GM18951 (cell line): ENCODE data around the gene ARL4A.

Source experiments
- POLR2A ChIP-seq: IDR thresholded peaks from 4 replicates; pipeline ENCODE4 v1.6.1; 2011; ENCODE audit warnings: mild to moderate bottlenecking; ENCODE audit not compliant: insufficient read length, insufficient read depth; ENCODE audit errors: extremely low read depth
- in situ Hi-C: fragments of 300-500 bp; cut with MboI; formaldehyde crosslinking; loops from one replicate; pipeline ENCODE4 v1.12.0; 2022; ENCODE audit warnings: low sequenced_read_pairs, mixed read lengths, inconsistent platforms; ENCODE audit not compliant: unreplicated experiment

The ARL4A gene

GRCh38 chr7:12703881-12704280 lies 16.4 kb downstream of the ARL4A start:
- TF ChIP-seq POLR2A: no peak
- in situ Hi-C loops: no loop called here

GRCh38 chr7:12705878-12706277 lies 18.4 kb downstream of the ARL4A start:
- in situ Hi-C loops: no loop called here

DNA sequence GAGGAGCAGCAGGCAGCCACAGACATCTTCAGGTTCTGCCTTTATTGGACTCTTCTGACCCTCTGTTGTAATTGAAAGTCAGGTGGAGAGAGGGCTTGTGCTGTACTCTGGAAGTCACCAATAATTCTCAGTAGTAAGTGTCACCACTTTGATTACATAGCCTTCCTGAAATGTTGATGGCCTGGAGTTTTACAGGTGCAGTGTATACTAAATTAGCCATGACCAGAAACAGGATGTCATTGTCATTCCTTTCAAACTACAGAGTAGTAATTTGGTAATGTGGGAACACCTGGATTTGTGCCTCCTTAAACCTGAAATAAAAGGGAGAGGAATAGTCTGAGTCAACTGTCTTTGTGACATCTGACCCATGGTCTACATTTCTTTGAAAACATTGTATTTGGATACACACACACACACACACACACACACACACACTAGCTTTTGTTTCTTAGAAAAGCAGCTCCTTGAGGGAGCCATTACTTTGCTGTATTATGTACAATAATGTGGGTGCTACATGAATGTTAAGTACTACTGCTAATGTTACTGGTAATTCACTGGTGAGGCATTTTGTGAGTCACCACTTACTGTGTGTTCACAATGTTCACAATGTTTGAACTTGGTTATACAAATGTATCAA lies 19.6 kb downstream of the ARL4A start:
- in situ Hi-C loops: no loop called here
- TF ChIP-seq POLR2A: no peak

More at GRCh38 chr7:12705878-12706277, 18.4 kb downstream of the ARL4A start:
- TF ChIP-seq POLR2A: no peak

DNA sequence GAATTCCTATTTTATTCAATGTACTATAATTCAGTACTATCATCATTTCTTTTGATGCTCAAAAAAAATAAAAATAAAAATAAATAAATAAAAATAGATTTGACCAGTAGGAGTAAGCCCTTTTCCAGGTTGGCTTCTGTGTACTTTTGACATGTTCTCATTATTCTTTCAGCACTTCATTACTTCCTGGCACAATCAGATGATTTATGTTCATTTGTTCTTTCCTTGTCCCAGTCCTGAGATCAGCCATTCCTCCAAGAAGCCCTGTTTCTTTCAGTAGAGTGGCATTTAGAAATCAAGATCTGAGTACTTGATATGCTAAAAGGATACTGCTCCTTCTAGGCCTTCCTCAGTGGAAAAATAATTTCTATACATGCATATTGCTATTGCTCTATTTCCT lies 20.9 kb downstream of the ARL4A start:
- no peak for TF ChIP-seq POLR2A
- in situ Hi-C loops: no loop called here

DNA sequence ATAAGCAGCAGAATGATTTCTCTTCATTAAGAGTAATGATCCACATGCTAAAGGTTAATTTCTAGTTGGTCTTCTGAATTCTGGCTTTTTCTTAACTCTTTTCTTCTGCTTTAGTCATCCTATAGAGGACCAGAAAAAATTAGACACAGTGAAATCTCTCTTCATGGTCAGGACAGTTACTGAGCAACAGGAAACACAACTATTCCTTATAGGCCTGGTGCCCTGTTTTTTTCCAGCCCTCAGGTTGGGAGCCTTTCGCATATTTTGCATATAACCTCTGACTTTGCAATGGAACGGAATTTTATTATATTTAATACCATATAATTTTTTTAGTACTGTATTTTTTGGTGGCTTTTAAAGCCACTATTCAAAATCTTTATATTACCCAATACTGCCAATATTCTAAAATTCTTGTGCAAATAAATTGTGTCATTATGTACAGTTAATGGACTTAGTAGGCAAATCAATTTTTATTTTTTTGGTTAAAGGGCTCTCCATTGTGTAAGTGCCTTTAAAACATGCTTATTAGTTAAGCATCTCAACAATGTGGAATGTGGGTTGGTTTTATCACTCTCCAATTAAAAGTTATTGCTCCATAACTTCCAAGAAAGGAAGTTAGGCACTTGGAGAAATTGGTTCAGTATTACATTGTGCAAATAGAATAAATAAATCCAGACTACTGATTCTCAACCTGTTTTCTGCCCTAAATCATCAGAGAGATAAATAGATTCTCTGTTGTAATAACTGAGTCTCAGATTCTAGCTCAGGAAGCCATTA lies 22.5 kb downstream of the ARL4A start:
- no peak for TF ChIP-seq POLR2A
- in situ Hi-C loops: no loop called here

- in situ Hi-C loops: no loop called here
- TF ChIP-seq POLR2A: no peak
Measured at GRCh38 chr7:12711124-12711523, 23.7 kb downstream of the ARL4A start.

DNA sequence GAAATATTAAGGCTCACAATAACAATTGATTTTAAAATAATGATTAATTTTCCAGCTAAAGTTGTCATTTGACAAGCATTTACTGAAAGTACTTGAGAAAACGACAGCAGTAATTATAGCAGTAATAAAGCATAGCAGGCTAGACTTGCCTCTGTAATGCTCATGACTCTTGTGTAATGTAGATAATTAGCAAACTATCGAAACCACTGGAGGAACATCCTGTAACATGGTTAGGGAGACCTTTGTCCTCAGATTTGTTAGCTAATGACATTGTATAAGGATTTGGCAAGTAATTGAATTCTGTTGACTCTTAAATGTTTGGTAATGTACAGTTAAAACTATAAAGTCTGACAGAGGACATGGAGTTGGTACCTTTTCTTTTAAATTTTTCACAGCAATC lies 24.8 kb downstream of the ARL4A start:
- in situ Hi-C loops: no loop called here
- no peak for TF ChIP-seq POLR2A

- in situ Hi-C loops: no loop called here
- TF ChIP-seq POLR2A: no peak
Measured at GRCh38 chr7:12713625-12714378, 26.4 kb downstream of the ARL4A start.

- in situ Hi-C loops: no loop called here
- no peak for TF ChIP-seq POLR2A
Measured at GRCh38 chr7:12714379-12714737, 26.9 kb downstream of the ARL4A start.

DNA sequence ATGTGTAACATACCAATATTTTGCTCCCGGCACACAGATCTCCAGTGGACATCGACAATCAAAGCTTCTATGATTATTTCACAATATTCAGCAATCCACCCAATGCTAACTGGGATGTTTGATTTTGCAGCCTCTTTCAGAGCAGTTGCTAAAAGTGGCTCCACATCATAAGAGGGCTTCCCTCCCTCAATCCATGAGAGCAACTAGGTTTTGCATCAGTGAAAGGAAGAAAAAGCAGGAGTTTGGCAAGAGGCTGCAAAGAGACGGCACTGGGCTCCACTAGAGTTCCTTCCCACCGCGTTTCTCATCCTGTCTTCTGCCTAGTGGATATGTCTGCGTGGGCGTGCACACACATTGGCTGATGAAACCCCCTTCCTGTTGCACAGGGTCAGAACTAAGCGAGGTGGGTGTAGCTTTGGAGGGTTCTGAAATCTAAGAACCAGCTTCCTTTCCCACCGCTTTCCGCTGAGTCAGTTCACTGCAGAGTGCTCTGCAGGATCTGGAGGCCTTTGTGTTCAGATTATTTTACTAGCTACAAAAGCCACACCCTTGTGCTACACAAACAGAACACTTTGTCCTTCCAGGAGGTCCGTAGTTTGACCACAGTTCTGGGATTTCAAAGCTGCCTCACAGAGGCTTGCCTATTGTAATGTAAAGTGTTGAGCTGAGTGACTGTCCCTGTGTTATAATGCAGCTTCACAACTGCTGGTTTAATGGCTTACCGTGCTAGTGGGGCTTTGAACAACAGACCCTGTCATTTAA lies 28.1 kb downstream of the ARL4A start:
- no peak for TF ChIP-seq POLR2A
- in situ Hi-C loops: no loop called here

DNA sequence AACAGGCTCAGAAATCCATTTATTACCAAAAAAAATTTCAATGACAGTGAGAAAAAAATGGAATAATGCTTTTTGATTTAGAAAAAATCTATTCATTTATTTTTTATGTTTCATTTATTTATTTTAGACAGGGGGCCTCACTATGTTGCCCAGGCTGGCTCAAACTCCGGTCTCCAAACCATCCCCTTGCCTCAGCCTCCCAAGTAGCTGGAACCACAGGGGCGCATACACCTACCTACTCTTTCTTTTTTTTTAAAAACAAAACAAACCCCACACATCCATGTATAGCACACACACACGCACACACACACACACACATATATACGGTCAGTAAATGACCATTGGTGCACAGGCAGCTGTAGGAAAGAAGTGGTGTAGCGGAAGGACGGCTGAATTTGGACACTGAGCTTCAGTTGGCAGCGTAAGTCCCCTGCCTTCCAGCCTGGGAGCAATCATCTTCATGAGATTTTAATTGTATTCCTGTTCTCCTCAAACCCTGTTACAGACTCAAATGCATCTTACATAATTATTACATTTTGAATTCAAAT lies 28.8 kb downstream of the ARL4A start:
- no peak for TF ChIP-seq POLR2A
- in situ Hi-C loops: no loop called here

DNA sequence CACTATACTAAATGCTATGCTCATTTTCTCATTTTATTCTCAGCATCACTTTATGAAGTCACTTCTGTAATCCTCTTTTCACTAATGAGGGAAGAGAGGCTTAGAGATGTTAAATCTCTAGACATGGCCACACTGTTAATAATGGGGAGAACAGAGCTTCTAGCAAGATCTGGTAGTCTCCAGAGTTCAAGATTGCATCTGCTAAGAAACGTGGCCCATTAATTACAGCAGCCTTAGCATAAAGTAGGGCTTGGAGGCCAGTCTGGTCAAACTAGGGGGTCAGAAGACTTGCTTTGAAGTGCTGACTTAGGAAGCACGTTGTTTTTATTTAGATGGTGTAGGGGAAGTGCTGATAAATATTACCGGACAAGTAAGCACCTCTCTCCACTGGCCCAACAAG lies 29.3 kb downstream of the ARL4A start:
- TF ChIP-seq POLR2A: no peak
- in situ Hi-C loops: no loop called here
